ENCODE measurements around the gene PRG3.

DNA sequence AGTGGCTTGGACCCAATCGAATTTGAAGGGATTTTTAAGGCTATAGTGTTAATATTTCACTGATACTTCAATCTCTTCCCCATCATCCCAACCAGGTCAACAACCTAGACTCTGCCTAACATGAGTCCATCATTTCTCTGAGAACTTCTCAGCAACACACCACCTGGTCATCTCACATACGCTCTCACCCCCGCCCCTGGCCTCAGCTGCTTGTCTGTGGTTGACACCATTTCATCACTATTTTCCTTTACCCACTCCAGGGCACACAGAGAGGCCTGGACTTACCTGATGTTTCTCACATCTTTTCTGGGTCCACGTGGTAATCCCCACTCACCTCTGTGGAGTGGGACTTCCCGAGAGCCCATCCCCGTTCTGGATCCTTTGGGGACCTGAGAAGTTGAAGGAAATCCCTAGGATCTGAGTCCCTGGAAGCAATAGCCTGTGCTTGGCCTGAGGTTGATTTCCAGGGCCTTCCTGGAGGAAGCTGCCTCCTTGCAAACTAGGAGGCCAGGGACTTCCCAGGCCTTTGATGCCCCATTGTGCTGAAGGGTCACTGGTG, 39.6 kb downstream of the PRG3 start:
- TF ChIP-seq CTCF (IDR thresholded peaks at IDR 0.05) (no peak), POLR2A (IDR thresholded peaks at IDR 0.05) (no peak)
